CD4-positive, CD25-positive, alpha-beta regulatory T cell (primary cell): ENCODE results near the gene RLN3. TPM values are rescaled to one million over a fixed set of nuclear protein-coding genes. Genes with fewer than 3 reads are reported as not detected.
A peak's percentile ranks its signal among the peaks of the same experiment; 100 is the strongest.

ENCODE experiments used
- ATAC-seq, 2 donors: fragments of 150-1000 bp; cut with Tn5 transposase; one replicate each; pipeline ENCODE4 v1.10.0; 2021; ENCODE audit warnings: low read depth in 2 of 2, moderate number of reproducible peaks in 2 of 2, moderate library complexity in 1 of 2
- DNase-seq, 3 donors: peaks; one replicate each; pipeline versions ENCODE4 v3.0.0 to v3.0.0-alpha.2; 2012 to 2022; ENCODE audit warnings: mixed read lengths in 1 of 3
- H3K27ac ChIP-seq: one replicate; pipeline ENCODE4 v1.7.0; 2013; ENCODE audit warnings: mild to moderate bottlenecking, low read length; ENCODE audit not compliant: insufficient read depth, poor library complexity, severe bottlenecking
- H3K27me3 ChIP-seq: one replicate; pipeline ENCODE4 v1.7.0; 2013; ENCODE audit warnings: low read length; ENCODE audit not compliant: control insufficient read depth, insufficient read depth
- H3K36me3 ChIP-seq: one replicate; pipeline ENCODE4 v1.7.0; 2013; ENCODE audit warnings: mild to moderate bottlenecking, low read length, moderate library complexity; ENCODE audit not compliant: control insufficient read depth, insufficient read depth
- H3K4me1 ChIP-seq: 2 replicates; pipeline ENCODE4 v1.7.0; 2013; ENCODE audit warnings: mild to moderate bottlenecking, low read length; ENCODE audit not compliant: insufficient read depth, control insufficient read depth, poor library complexity, severe bottlenecking
- H3K4me3 ChIP-seq: one replicate; pipeline ENCODE4 v1.7.0; 2013; ENCODE audit warnings: low read depth, mild to moderate bottlenecking, low read length, moderate library complexity
- H3K9me3 ChIP-seq, 2 experiments: 1 replicate in 1 of 2; 2 replicates in 1 of 2; pipeline ENCODE4 v1.7.0; 2013; ENCODE audit warnings: low read length in 2 of 2, mild to moderate bottlenecking in 1 of 2, moderate library complexity in 1 of 2; ENCODE audit not compliant: control insufficient read depth in 2 of 2
- H3K27ac Mint-ChIP-seq, 3 donors: one replicate each; pipeline ENCODE4 v1.8.0; 2020 to 2022; ENCODE audit warnings: mild to moderate bottlenecking in 3 of 3, mixed read lengths in 3 of 3, moderate library complexity in 2 of 3
- H3K27me3 Mint-ChIP-seq: one replicate; pipeline ENCODE4 v1.8.0; 2022; ENCODE audit warnings: mild to moderate bottlenecking, mixed read lengths
- H3K36me3 Mint-ChIP-seq: one replicate; pipeline ENCODE4 v1.8.0; 2020; ENCODE audit warnings: mixed read lengths
- H3K4me1 Mint-ChIP-seq, 4 donors: one replicate each; pipeline ENCODE4 v1.8.0; 2020 to 2022; ENCODE audit warnings: mixed read lengths in 4 of 4, mild to moderate bottlenecking in 1 of 4
- H3K4me3 Mint-ChIP-seq, 4 donors: one replicate each; pipeline ENCODE4 v1.8.0; 2020 to 2022; ENCODE audit warnings: mild to moderate bottlenecking in 4 of 4, mixed read lengths in 4 of 4, moderate library complexity in 3 of 4
- H3K9me3 Mint-ChIP-seq, 7 donors: one replicate each; pipeline ENCODE4 v1.8.0; 2020 to 2022; ENCODE audit warnings: mixed read lengths in 7 of 7, mild to moderate bottlenecking in 3 of 7, moderate library complexity in 2 of 7
- polyA plus RNA-seq, 4 donors: library from polyadenylated mRNA; unstranded; fragments of 300-500 nt; fragmentation: Illumina TruSeq; gene quantifications; one replicate each; pipeline ENCODE4 v1.2.3, GENCODE V29; 2021
- total RNA-seq: library from RNA; stranded (reverse); gene quantifications from one replicate; pipeline ENCODE4 v1.2.3, GENCODE V29; 2022

RLN3 gene
- total and polyA plus RNA-seq, 5 donors from 2014 or later: 0.55 TPM; not detected in 4

GRCh38 chr19:13996928-13997630, 30.9 kb upstream of the RLN3 start:
- Mint-ChIP-seq H3K4me3 (no peak overlapping the region), H3K4me1 (peaks cover 4 to 41% (median 12%) of the 10 kb centered on the region in 4 donors), H3K27ac (peak overlapping the region in 1 of 3 donors; percentile 36), H3K27me3 (peaks cover 4% of the 10 kb centered on the region), H3K36me3 (peaks cover 10% of the 10 kb centered on the region), H3K9me3 (peaks cover 0 to 2% (median 0%) of the 10 kb centered on the region in 7 donors)
- Histone ChIP-seq H3K4me3 (no peak overlapping the region), H3K27ac (no peak overlapping the region), H3K4me1 (peaks cover 20% of the 10 kb centered on the region), H3K36me3 (peaks cover 13% of the 10 kb centered on the region), H3K27me3 (no peaks in the 10 kb centered on the region), H3K9me3 (peaks cover 0 to 5% of the 10 kb centered on the region in 2 experiments)
- ATAC-seq: no peak
- no peak for DNase-seq

- ATAC-seq: no peak
- peaks cover 25% of the 10 kb centered on the region for H3K4me1 ChIP-seq
- Mint-ChIP-seq H3K4me3 (no peak overlapping the region), H3K36me3 (peaks cover 10% of the 10 kb centered on the region), H3K27me3 (peaks cover 4% of the 10 kb centered on the region), H3K27ac (no peak overlapping the region), H3K4me1 (peaks cover 7 to 46% (median 17%) of the 10 kb centered on the region in 4 donors), H3K9me3 (peaks cover 0 to 2% (median 0%) of the 10 kb centered on the region in 7 donors)
- no peaks in the 10 kb centered on the region for H3K27me3 ChIP-seq
- no peak overlapping the region for H3K4me3 ChIP-seq
- peaks cover 0 to 5% of the 10 kb centered on the region in 2 experiments for H3K9me3 ChIP-seq
- H3K27ac ChIP-seq: no peak overlapping the region
- H3K36me3 ChIP-seq: peaks cover 9% of the 10 kb centered on the region
- no peak for DNase-seq
These were observed 30.4 kb upstream of the RLN3 start for GRCh38 chr19:13997631-13997962.

GRCh38 chr19:13998426-13998825, 29.5 kb upstream of the RLN3 start:
- Histone ChIP-seq H3K4me3 (no peak overlapping the region), H3K27me3 (no peaks in the 10 kb centered on the region), H3K4me1 (peaks cover 34% of the 10 kb centered on the region), H3K9me3 (peaks cover 0 to 5% of the 10 kb centered on the region in 2 experiments), H3K27ac (no peak overlapping the region), H3K36me3 (peaks cover 7% of the 10 kb centered on the region)
- ATAC-seq (no peak), DNase-seq (no peak)
- Mint-ChIP-seq H3K36me3 (peaks cover 7% of the 10 kb centered on the region), H3K4me3 (peak overlapping the region in 1 of 4 donors; percentile 54), H3K27ac (peak overlapping the region; percentile 65 to 93 (median 81)), H3K4me1 (peaks cover 14 to 52% (median 24%) of the 10 kb centered on the region in 4 donors), H3K9me3 (peaks cover 0 to 2% (median 0%) of the 10 kb centered on the region in 7 donors), H3K27me3 (peaks cover 4% of the 10 kb centered on the region)

- H3K4me1 Mint-ChIP-seq: peaks cover 15 to 58% (median 26%) of the 10 kb centered on the region in 4 donors
- ATAC-seq (no peak), DNase-seq (no peak)
- no peak overlapping the region for H3K4me3 ChIP-seq
- peak overlapping the region; percentile 10 for H3K27ac ChIP-seq
- peaks cover 7% of the 10 kb centered on the region for H3K36me3 Mint-ChIP-seq
- peaks cover 0 to 5% of the 10 kb centered on the region in 2 experiments for H3K9me3 ChIP-seq
- H3K9me3 Mint-ChIP-seq: peaks cover 0 to 2% (median 0%) of the 10 kb centered on the region in 7 donors
- peaks cover 40% of the 10 kb centered on the region for H3K4me1 ChIP-seq
- H3K27ac Mint-ChIP-seq: peak overlapping the region; percentile 31 to 93 (median 81)
- H3K4me3 Mint-ChIP-seq: peak overlapping the region in 1 of 4 donors; percentile 54
- no peaks in the 10 kb centered on the region for H3K27me3 ChIP-seq
- H3K27me3 Mint-ChIP-seq: peaks cover 4% of the 10 kb centered on the region
- peaks cover 7% of the 10 kb centered on the region for H3K36me3 ChIP-seq
These were observed 28.9 kb upstream of the RLN3 start for GRCh38 chr19:13999085-13999484.

- peaks cover 55% of the 10 kb centered on the region for H3K4me1 ChIP-seq
- Mint-ChIP-seq H3K27me3 (peaks cover 4% of the 10 kb centered on the region), H3K9me3 (peaks cover 0 to 2% (median 0%) of the 10 kb centered on the region in 7 donors)
These were observed 27.1 kb upstream of the RLN3 start for GRCh38 chr19:14000691-14001375.

GRCh38 chr19:14002571-14003250, 25.2 kb upstream of the RLN3 start:
- peak overlapping the region; percentile 94 to 98 (median 97) for H3K27ac Mint-ChIP-seq
- peaks cover 1% of the 10 kb centered on the region for H3K36me3 ChIP-seq
- H3K4me1 Mint-ChIP-seq: peaks cover 17 to 73% (median 40%) of the 10 kb centered on the region in 4 donors
- peaks cover 7% of the 10 kb centered on the region for H3K36me3 Mint-ChIP-seq
- H3K4me3 ChIP-seq: peak overlapping the region; percentile 70
- peak overlapping the region; percentile 86 for H3K27ac ChIP-seq
- peaks cover 0 to 2% (median 0%) of the 10 kb centered on the region in 7 donors for H3K9me3 Mint-ChIP-seq
- peaks cover 61% of the 10 kb centered on the region for H3K4me1 ChIP-seq
- peaks cover 0 to 5% of the 10 kb centered on the region in 2 experiments for H3K9me3 ChIP-seq
- H3K27me3 ChIP-seq: no peaks in the 10 kb centered on the region
- DNase-seq (peak in 1 of 3 donors; percentile 79), ATAC-seq (no peak)
- peaks cover 11% of the 10 kb centered on the region for H3K27me3 Mint-ChIP-seq
- peak overlapping the region; percentile 76 to 84 (median 80) for H3K4me3 Mint-ChIP-seq

More at GRCh38 chr19:14000691-14001375, 27.1 kb upstream of the RLN3 start:
- H3K27ac Mint-ChIP-seq: peak overlapping the region; percentile 95 to 98 (median 98)
- Histone ChIP-seq H3K9me3 (peaks cover 0 to 5% of the 10 kb centered on the region in 2 experiments), H3K27ac (peak overlapping the region; percentile 86), H3K27me3 (no peaks in the 10 kb centered on the region), H3K36me3 (peaks cover 7% of the 10 kb centered on the region), H3K4me3 (no peak overlapping the region)
- peak overlapping the region in 3 of 4 donors; percentile 45 to 78 (median 72) for H3K4me3 Mint-ChIP-seq
- ATAC-seq (no peak), DNase-seq (no peak)
- H3K4me1 Mint-ChIP-seq: peaks cover 17 to 70% (median 36%) of the 10 kb centered on the region in 4 donors
- peaks cover 7% of the 10 kb centered on the region for H3K36me3 Mint-ChIP-seq

- Mint-ChIP-seq H3K4me3 (peak overlapping the region; percentile 76 to 84 (median 80)), H3K4me1 (peaks cover 17 to 65% (median 40%) of the 10 kb centered on the region in 4 donors), H3K9me3 (peaks cover 0 to 2% (median 0%) of the 10 kb centered on the region in 7 donors), H3K36me3 (peaks cover 7% of the 10 kb centered on the region), H3K27me3 (peaks cover 11% of the 10 kb centered on the region), H3K27ac (peak overlapping the region; percentile 94 to 98 (median 97))
- no peaks in the 10 kb centered on the region for H3K27me3 ChIP-seq
- no peak for ATAC-seq
- H3K9me3 ChIP-seq: peaks cover 0 to 5% of the 10 kb centered on the region in 2 experiments
- peak in 2 of 3 donors; percentile 54 to 75 for DNase-seq
- no peaks in the 10 kb centered on the region for H3K36me3 ChIP-seq
- H3K27ac ChIP-seq: peak overlapping the region; percentile 86
- H3K4me1 ChIP-seq: peaks cover 61% of the 10 kb centered on the region
- peak overlapping the region; percentile 70 for H3K4me3 ChIP-seq
These were observed 24.5 kb upstream of the RLN3 start for GRCh38 chr19:14003251-14004055.
